Activated gamma-delta T cell treated with Interleukin-2 at 50 U/mL for 16 hours (primary cell): ENCODE results near the gene LHFPL6.

ENCODE experiments used
- DNase-seq: peaks from one replicate; pipeline ENCODE4 v3.0.0-alpha.2; 2020

The LHFPL6 gene

DNA sequence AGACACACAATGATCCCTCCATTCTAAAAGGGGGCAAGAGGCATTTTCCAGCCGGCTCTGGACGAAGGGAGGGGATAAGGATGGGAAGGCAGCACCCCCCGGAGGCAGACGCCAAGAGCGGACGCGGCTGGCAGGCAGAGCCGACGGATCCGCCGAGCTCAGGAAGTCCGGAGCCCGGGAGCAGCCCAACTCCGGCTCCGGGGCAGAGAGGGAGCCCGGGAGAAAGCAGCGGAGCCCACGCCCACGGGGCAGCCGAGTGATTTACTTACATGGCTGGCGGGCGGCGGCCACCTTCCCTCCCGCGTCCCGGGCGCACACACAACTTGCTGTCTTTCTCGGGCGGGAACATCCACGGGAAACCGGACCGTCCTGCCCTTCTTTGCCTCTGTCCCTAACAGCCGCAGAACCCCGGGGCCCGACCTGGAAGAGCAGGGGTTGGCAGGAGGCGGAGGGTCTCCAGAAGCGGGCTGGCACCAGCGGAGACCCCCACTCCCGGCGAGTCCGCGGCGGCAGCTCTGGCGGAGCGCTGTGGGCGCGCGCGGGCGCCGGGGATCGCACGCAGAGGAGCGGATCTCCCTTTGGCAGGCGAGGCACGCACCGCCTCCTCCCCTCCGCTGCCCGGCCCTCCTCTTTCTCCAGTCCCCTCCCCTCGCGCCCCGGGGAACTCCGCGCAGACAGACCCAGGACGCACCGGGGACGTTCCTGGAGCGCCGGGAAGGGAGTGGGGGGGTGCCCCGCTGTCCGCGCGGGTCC is at the start of gene LHFPL6:
Gene LHFPL6, minus strand, starts transcription at position 580 of the 753 bp plus-strand sequence.
- no peak for DNase-seq

- no peak for DNase-seq
Observed at GRCh38 chr13:39646122-39646521, 43.1 kb upstream of the LHFPL6 start.

- DNase-seq = no peak
Observed at GRCh38 chr13:39641645-39642044, 38.7 kb upstream of the LHFPL6 start.

GRCh38 chr13:39637890-39638289 is 34.9 kb upstream of the LHFPL6 start:
- DNase-seq = no peak

DNA sequence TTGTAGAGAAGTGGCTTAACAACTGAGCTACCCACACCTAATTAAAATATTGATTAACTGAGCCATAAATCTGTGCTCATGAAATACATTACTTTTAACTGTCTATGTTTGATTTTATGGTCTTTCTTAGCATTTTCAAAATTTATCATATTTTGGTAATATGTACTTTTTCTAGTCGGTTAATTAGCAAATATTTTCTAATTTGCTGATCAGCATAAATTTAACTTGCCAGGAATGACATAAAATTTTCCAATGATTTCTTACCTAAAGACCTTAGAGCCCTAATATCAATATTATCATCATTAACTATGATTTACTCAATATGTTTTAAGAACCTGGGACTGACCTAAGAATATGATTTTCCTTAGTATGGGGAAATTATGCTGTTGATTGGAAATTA is 32.6 kb upstream of the LHFPL6 start:
- DNase-seq = no peak

- DNase-seq = no peak
Observed at GRCh38 chr13:39632994-39633393, 30.0 kb upstream of the LHFPL6 start.

GRCh38 chr13:39631307-39631706 is 28.3 kb upstream of the LHFPL6 start:
- no peak for DNase-seq

GRCh38 chr13:39623466-39623865 is 20.5 kb upstream of the LHFPL6 start:
- DNase-seq = no peak

DNA sequence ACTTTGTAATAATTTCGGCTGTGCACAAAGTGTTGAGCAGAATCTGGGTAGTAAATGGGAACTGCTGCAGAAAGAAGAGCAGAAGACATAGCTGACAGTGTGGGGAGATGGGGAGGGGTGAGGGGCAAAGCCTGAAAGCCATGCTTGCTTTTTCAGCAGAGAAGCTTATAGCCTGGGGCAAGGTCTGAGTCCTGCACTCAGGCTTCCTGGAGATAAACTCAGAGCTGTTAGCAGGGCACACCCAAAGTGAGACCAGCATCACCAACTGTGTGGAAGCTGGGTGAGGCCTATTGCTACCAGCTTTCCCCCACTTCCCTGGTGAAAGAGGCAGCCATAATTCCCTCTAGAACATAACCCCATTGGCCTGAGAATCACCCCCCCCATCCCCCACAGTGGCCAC is 15.6 kb upstream of the LHFPL6 start:
- DNase-seq = no peak

DNA sequence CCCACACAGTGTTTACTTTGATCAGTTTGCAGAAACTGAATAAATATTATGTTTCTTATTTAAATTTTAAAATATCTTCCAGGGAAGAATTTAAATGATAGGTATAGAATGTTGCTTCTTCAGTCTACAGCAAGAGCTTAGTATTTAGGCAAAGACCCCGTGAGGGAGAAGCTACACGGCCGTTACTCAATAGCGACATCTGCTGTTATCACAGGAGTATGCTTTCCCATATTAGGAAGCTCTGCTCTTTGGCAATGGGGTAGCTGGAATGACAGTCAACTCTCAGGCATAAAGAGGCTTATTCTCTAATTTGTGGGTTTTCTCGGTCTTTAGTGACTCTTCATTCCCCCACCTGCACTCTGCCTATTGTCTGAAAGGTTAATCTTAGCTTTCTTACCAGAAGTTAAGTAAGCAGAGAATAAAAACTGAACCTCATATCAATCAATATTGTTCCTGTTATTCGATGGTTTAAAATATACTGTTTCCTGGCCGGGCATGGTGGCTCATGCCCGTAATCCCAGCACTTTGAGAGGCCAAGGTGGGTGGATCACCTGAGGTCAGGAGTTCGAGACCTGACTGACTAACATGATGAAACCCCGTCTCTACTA is 13.2 kb upstream of the LHFPL6 start:
- peak; percentile 30 for DNase-seq

- peak; percentile 59 for DNase-seq
Observed at GRCh38 chr13:39612023-39612637, 9.1 kb upstream of the LHFPL6 start.

DNA sequence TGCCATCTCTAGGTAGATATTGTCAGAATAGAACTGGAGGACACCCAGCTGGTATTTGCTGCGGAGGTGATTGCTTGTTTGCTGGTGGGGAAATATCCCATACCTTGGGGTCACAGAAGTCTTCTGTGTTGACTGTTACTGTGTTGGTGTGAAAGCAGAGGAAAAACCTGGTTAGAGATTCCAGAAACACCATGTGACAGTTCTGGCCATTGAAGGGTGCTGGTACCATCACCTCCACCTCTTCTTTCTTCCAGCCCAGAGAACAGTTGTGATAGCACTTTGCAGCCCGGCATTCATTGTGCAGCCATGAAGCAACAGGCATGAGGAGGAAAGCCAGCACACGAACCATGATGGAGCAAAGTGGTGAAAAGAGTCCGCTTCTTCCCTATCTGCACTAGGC is 4.9 kb upstream of the LHFPL6 start:
- DNase-seq = no peak

- DNase-seq = no peak
Observed at GRCh38 chr13:39605677-39606320, 2.8 kb upstream of the LHFPL6 start.

DNA sequence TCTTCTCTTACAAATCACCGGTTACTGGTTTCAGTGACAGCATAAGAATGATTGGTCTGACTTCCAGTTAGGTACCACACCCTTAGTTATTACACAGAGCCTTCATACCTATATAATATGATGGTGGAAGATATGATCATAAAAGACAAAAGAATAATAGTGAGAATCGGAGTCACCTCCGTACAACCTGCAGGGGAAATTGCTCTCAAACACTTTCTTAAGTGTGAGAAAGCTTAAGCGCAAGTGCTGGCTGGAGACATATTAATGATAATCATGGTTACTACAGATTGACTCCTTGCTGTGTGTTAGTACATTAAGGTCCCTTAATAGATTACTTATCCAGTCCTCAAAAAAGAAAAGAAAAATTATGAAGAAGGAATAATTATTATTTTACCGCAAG is 1.8 kb upstream of the LHFPL6 start:
- DNase-seq = no peak

DNA sequence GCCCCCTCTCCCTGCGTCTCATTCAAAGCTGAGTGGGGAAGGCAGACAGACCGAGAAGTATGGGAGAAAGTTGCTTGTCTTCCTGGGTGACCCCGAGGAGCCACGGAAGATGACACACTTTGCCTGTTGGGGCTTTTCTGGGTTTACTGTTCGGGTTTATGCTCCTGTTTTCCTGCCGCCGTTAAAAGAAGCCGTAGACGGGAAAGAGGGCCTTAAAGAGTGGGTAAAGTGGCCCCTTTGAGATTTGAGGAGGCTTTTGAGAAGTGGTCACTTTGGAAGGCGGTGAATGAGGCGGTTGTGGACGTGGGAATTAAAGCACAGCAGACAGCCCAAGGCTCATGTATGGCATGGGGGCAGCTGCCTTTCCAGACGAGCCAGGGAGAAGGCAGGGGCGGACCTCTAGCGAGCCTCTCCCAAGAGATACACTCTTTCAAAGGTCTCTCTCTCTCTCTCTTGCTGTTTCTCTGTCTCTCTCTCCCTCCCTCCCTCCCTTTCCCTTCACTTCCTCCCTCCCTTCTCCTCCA is 493 bp upstream of the LHFPL6 start:
- DNase-seq = no peak

DNA sequence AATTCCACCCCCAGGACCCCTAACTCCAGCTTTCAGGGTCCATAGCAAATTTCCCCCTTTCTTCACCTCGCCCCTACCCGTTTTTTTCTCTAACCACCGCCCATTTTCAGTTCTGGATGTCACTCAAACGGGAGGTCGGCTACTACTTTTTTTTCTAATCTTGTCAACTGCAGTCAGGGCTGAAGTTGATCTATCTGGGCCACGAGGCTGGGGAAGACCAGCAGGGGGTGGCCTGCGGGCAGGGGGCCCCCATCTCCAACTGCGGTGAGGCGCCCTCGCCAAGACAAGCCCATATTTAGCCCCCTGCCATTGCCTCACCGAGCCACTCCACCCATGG is 748 bp downstream of the LHFPL6 start:
- DNase-seq = no peak

DNA sequence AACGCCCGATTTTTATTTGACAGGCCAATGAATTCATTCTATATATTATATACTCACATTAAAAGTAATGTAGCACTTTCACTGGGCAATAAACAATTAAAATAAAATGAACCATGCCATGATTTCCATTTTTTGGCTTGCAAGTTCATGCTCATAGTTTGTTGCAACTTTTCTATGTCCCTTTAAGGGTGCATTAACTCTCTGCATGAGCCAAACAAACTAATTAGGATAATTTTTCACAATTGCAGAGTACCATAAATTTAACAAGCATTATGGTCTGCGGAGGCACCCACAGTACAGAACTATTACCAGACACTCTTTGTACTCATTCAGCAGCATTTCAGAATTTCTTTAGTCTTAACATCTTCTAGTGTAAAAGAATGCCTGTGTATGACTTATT is 1.4 kb downstream of the LHFPL6 start:
- no peak for DNase-seq

DNA sequence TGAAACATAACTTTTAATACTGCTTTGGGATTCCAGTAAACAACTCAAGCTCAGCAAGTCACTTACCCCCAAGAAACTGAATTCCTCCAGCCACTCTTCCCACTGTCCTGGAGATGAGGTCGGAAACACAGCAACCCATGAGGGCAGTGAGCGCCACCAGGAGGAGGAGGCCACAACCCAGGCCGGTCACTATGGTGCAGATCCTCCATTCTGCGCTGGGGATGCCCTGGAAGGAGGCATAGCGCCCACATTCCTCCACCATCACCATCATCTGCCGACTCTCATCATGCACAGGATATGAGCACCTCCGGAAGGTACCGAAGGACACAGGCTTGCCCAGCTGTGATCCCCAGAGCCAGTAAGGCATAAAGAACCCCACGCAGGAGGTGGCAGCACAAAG is 2.2 kb downstream of the LHFPL6 start:
- no peak for DNase-seq

DNA sequence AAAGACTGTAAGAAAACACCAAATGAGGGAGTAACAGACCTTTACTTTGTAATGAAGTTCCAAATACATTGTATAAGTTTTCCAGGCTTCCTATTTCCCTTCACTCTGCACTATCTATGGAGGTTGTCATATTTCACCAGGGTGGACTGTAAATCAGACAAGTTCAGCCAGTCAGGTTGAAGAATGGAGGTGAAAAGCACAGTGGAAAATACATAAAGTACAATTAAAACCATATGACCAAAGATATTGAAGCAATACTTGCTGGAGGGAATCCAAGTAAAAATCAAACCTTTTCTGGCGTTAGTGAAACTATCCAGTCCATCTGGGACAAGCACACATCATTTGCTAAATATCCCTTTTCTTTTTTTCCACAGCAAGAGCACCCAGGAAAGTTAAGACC is 3.2 kb downstream of the LHFPL6 start:
- DNase-seq = no peak

DNA sequence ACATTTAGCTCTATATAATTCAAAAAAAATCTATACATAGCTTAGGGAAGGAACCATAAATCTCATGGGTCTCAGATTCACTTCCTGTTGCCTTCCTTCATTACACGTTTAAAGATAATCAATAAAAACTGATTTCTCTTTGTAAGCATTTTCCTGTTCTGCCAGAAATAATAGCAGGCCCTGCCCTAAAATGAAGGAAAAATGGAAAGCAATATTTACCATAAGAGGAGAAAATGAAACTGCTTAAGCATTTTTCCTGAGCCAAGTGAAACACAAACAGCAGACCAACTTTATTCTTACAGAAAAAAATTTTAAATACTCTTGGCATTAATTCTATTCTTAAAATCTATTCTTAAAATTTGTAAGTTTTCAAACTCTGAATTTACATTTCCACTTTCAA is 4.0 kb downstream of the LHFPL6 start:
- DNase-seq = no peak

DNA sequence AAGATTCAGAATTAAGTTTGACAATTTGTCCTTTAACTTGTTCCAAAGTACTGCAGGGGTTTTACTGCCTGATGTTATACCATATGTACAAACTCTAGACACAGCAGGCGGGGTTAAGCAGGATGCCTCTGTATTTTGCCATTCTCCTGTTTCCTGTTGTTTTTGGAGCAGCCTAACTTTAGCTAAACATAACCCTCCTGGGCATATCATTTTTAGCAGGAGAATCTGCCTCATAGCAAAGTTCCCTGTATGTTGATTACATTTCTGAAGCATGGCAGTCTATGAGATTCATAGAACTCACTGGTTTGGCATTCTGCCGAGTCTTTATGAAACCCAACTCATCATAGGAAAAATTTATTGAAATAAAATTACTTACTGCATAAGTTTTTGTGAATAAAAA is 5.2 kb downstream of the LHFPL6 start:
- no peak for DNase-seq

DNA sequence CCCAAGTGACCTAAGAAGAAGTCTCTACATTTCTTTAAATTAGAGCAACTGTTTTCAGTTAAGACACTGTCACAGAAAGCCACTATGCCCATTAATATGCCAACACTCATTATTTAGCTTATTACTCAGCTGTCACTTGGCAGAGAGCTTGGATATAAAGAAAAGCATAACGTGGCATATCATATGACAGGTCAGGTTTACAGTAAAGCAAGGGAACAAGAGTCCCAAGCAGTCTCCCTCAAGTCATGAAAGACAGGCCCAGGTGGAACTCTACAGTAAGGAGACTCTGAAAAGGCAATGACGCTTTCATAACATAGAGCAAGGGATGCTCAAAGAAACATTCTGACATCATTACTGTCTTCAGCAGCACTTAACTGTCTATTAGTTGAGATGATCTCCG is 6.3 kb downstream of the LHFPL6 start:
- DNase-seq = no peak

DNA sequence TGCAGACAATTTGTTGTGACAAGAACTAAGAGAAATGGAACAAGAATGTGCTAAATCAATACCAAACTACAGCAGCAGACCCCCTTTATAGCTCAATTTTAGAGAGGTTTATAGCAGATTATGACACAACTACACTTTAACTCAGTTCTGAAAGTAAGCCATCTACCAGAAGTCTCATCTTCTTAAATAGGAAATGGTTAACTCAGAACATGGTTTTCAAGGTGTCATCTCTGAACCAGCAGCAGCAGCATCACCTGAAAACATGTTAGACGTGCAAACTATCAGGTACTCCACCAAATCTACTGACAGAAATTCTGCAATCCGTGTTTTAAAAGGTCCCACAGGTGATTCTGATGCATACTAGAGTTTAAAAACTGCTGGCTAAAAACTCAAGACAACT is 6.8 kb downstream of the LHFPL6 start:
- DNase-seq = no peak
